B cell (primary cell): ENCODE measurements around the gene TAF1C. TPM values are rescaled to one million over a fixed set of nuclear protein-coding genes. Genes with fewer than 3 reads are reported as not detected.
A peak's percentile ranks its signal among the peaks of the same experiment; 100 is the strongest.

ENCODE experiments used
- ATAC-seq: fragments of 200-7000 bp; cut with Tn5 transposase; one replicate; pipeline ENCODE4 v1.10.0; 2021; ENCODE audit warnings: low read depth, mild to moderate bottlenecking, moderate number of reproducible peaks, moderate library complexity
- CTCF ChIA-PET: fragments of 350-600 bp; sonication (Branson Sonifier 250); formaldehyde crosslinking; loops from one replicate; lab custom pipeline; 2021; ENCODE audit warnings: antibody characterized with exemption, inconsistent platforms; lab: Charles Lee
- POLR2A ChIA-PET: fragments of 350-600 bp; sonication (Branson Sonifier 250); formaldehyde crosslinking; loops from one replicate; lab custom pipeline; 2021; ENCODE audit warnings: antibody characterized with exemption; lab: Charles Lee
- DNase-seq: peaks from one replicate; pipeline ENCODE4 v3.0.0; 2013
- H2AFZ ChIP-seq: 2 replicates; pipeline ENCODE4 v1.6.1; 2012; ENCODE audit warnings: mild to moderate bottlenecking, low read depth, low read length; ENCODE audit not compliant: insufficient read depth, poor library complexity, severe bottlenecking
- H3K27ac ChIP-seq, 2 donors: 1 replicate in 1 of 2; 2 replicates in 1 of 2; pipeline ENCODE4 v1.5.1; 2012 to 2013; ENCODE audit warnings: low read length in 2 of 2, mild to moderate bottlenecking in 2 of 2, moderate library complexity in 1 of 2
- H3K27me3 ChIP-seq, 4 experiments: fragments of 200-600 bp in 1 of 4; sonication (generic) in 1 of 4; replicated peaks in 1 of 4; 1 replicate in 2 of 4; 2 replicates in 2 of 4; pipeline versions ENCODE4 v1.6.1 to v1.7.0; 2013 to 2016; ENCODE audit warnings: low read length in 3 of 4, mild to moderate bottlenecking in 2 of 4, mixed read lengths in 1 of 4, moderate library complexity in 1 of 4; ENCODE audit not compliant: insufficient read depth in 4 of 4, control insufficient read depth in 3 of 4; ENCODE audit errors: control extremely low read depth in 1 of 4
- H3K36me3 ChIP-seq, 2 experiments: replicated peaks in 1 of 2; 1 replicate in 1 of 2; 2 replicates in 1 of 2; pipeline versions ENCODE4 v1.6.1 to v1.7.1; 2013; ENCODE audit warnings: low read length in 1 of 2; ENCODE audit not compliant: insufficient read depth in 2 of 2, control insufficient read depth in 1 of 2; ENCODE audit errors: control extremely low read depth in 1 of 2, extremely low read depth in 1 of 2
- H3K4me1 ChIP-seq, 2 donors: fragments of 200-600 bp in 1 of 2; sonication (generic) in 1 of 2; 1 replicate in 1 of 2; 2 replicates in 1 of 2; pipeline versions ENCODE4 v1.5.1 to v1.6.1; 2013 to 2017; ENCODE audit warnings: low read length in 2 of 2; ENCODE audit not compliant: control insufficient read depth in 2 of 2, insufficient read depth in 2 of 2
- H3K4me2 ChIP-seq: replicated peaks from 2 replicates; pipeline ENCODE3; 2012; ENCODE audit warnings: mild to moderate bottlenecking, low read depth, low read length; ENCODE audit not compliant: poor library complexity, severe bottlenecking
- H3K4me3 ChIP-seq, 5 experiments: fragments of 200-600 bp in 1 of 5; sonication (generic) in 1 of 5; 1 replicate in 3 of 5; 2 replicates in 2 of 5; pipeline versions ENCODE4 v1.5.1 to v1.7.0; 2011 to 2016; ENCODE audit warnings: low read length in 4 of 5, mild to moderate bottlenecking in 4 of 5, low read depth in 2 of 5, control low read depth in 1 of 5, moderate library complexity in 1 of 5; ENCODE audit not compliant: insufficient read depth in 1 of 5; ENCODE audit errors: control extremely low read depth in 1 of 5, extremely low read depth in 1 of 5
- H3K79me2 ChIP-seq: fragments of 200-600 bp; sonication (generic); one replicate; pipeline ENCODE4 v1.6.0; 2016; ENCODE audit warnings: low read length; ENCODE audit not compliant: control insufficient read depth, insufficient read depth
- H3K9ac ChIP-seq: fragments of 200-600 bp; sonication (generic); 2 replicates; pipeline ENCODE4 v1.6.1; 2017; ENCODE audit warnings: mild to moderate bottlenecking, low read length, moderate library complexity
- H3K9me3 ChIP-seq, 3 donors: one replicate each; pipeline versions ENCODE4 v1.6.1 to v1.7.1; 2013; ENCODE audit warnings: low read length in 2 of 3; ENCODE audit not compliant: control insufficient read depth in 2 of 3, insufficient read depth in 1 of 3; ENCODE audit errors: control extremely low read depth in 1 of 3
- H4K20me1 ChIP-seq: 2 replicates; pipeline ENCODE4 v1.6.0; 2012; ENCODE audit warnings: mild to moderate bottlenecking, low read length; ENCODE audit not compliant: insufficient read depth, control insufficient read depth, poor library complexity, severe bottlenecking
- H3K27ac Mint-ChIP-seq: one replicate; pipeline ENCODE4 v1.8.0; 2021; ENCODE audit warnings: mixed read lengths
- H3K27me3 Mint-ChIP-seq: one replicate; pipeline ENCODE4 v1.8.0; 2021; ENCODE audit warnings: mixed read lengths
- H3K4me1 Mint-ChIP-seq: one replicate; pipeline ENCODE4 v1.8.0; 2021; ENCODE audit warnings: mixed read lengths
- H3K4me3 Mint-ChIP-seq: one replicate; pipeline ENCODE4 v1.8.0; 2021; ENCODE audit warnings: mixed read lengths
- H3K9me3 Mint-ChIP-seq: one replicate; pipeline ENCODE4 v1.8.0; 2022; ENCODE audit warnings: mixed read lengths; ENCODE audit not compliant: insufficient read depth
- EZH2 ChIP-seq: IDR thresholded peaks from 2 replicates; pipeline ENCODE4 v1.6.1; 2012; ENCODE audit warnings: borderline replicate concordance, low read depth, mild to moderate bottlenecking, moderate library complexity, low read length; ENCODE audit not compliant: insufficient read depth, poor library complexity, severe bottlenecking
- WGBS: methylation state at CpG from one replicate; pipeline ENCODE4 v1.1.5; 2013; ENCODE audit warnings: missing lambda C conversion rate; ENCODE audit not compliant: insufficient coverage; 5-methylcytosine and 5-hydroxymethylcytosine counted together
- intact Hi-C: fragments of 100-400 bp; cut with micrococcal nuclease; formaldehyde crosslinking; loops from one replicate; pipeline ENCODE4 v1.10.0; 2022
- polyA plus RNA-seq: library from polyadenylated mRNA; depleted of rRNA; stranded (reverse); fragments of >200 nt; gene quantifications from 2 replicates; pipeline ENCODE4 v1.2.3, GENCODE V29; 2012
- total RNA-seq, 2 donors: library from RNA; stranded (reverse); fragments of 120-200 nt in 1 of 2; gene quantifications; 1 replicate in 1 of 2; 2 replicates in 1 of 2; pipeline versions ENCODE4 v1.2.3 to v1.2.4, GENCODE V29; 2013 to 2022
- TF ChIP-seq, protein P1 (sequence below): fragments of 200-600 bp; IDR thresholded peaks from one replicate; pipeline ENCODE4 v1.8.0; 2022; ENCODE audit warnings: antibody characterized with exemption, mild to moderate bottlenecking

The TAF1C gene
- total and polyA plus RNA-seq, 2 donors (not counting 1 experiment from before 2014, with no cell fraction given): 115 to 125 TPM

GRCh38 chr16:84144859-84145639, 41.8 kb downstream of the TAF1C start, which contains the start of the genes DNAAF1 and HSDL1:
DNAAF1 (plus strand) TSS chr16:84145308; CDS start chr16:84145441, 133 bp downstream.
HSDL1 (minus strand) TSS chr16:84145177; CDS start chr16:84131321, 13,856 bp downstream.
- H3K27ac Mint-ChIP-seq: peak within 1 kb of the TSS; percentile 91
- no peaks in the 10 kb centered on the region for H3K9me3 ChIP-seq
- H4K20me1 ChIP-seq: no peaks in the 10 kb centered on the region
- peaks cover 16% of the 10 kb centered on the region for H3K27me3 Mint-ChIP-seq
- H3K4me1 ChIP-seq: peaks cover 3 to 14% of the 10 kb centered on the region in 2 donors
- H3K4me1 Mint-ChIP-seq: peaks cover 14% of the 10 kb centered on the region
- peak within 1 kb of the TSS; percentile 87 for H2AFZ ChIP-seq
- peak within 1 kb of the TSS; percentile 96 for H3K4me3 Mint-ChIP-seq
- under 1% methylated on average over 81 of the region's 89 CpGs for WGBS
- intact Hi-C loops: loop anchor here (1.0 to 5.0 kb wide), 6 partner anchors 29 to 882 kb away; partner anchors contain the start of genes HSBP1, KIAA0513, MBTPS1 and MLYCD
- peak; percentile 96 for DNase-seq
- H3K36me3 ChIP-seq: no peaks in the 10 kb centered on the region
- TF ChIP-seq, protein P1, sequence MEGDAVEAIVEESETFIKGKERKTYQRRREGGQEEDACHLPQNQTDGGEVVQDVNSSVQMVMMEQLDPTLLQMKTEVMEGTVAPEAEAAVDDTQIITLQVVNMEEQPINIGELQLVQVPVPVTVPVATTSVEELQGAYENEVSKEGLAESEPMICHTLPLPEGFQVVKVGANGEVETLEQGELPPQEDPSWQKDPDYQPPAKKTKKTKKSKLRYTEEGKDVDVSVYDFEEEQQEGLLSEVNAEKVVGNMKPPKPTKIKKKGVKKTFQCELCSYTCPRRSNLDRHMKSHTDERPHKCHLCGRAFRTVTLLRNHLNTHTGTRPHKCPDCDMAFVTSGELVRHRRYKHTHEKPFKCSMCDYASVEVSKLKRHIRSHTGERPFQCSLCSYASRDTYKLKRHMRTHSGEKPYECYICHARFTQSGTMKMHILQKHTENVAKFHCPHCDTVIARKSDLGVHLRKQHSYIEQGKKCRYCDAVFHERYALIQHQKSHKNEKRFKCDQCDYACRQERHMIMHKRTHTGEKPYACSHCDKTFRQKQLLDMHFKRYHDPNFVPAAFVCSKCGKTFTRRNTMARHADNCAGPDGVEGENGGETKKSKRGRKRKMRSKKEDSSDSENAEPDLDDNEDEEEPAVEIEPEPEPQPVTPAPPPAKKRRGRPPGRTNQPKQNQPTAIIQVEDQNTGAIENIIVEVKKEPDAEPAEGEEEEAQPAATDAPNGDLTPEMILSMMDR: no peak
- no peak for TF ChIP-seq EZH2
- H3K27me3 ChIP-seq: peaks cover 0 to 2% (median 0%) of the 10 kb centered on the region in 4 experiments
- H3K27ac ChIP-seq: peak within 1 kb of the TSS; percentile 34 to 86
- peak within 1 kb of the TSS; percentile 46 to 80 (median 75) for H3K4me3 ChIP-seq
- peak within 1 kb of the TSS; percentile 85 for H3K9ac ChIP-seq
- peak; percentile 88 for ATAC-seq
- H3K4me2 ChIP-seq: peak within 1 kb of the TSS; percentile 79
- ChIA-PET CTCF (interaction anchor here (1.3 to 1.5 kb wide), 3 partner anchors 28 to 42 kb away, joined by 4 to 8 read pairs (median 7); partner anchors contain the start of genes MBTPS1 and TAF1C), POLR2A (interaction anchor here (0.9 to 1.3 kb wide), 2 partner anchors 28 to 42 kb away, joined by 3 to 5 read pairs; partner anchors contain the start of genes MBTPS1 and TAF1C)
- H3K79me2 ChIP-seq: peaks cover 42% of the 10 kb centered on the region
- H3K9me3 Mint-ChIP-seq: no peaks in the 10 kb centered on the region
